ENCODE measurements around the gene CDRT15. TPM values are rescaled to one million over a fixed set of nuclear protein-coding genes. Genes with fewer than 3 reads are reported as not detected.
"Not testable (repeated sequence)": the region's sequence is repeated elsewhere in the genome, so short reads cannot be mapped to it uniquely, and the experiment has no call there.

The CDRT15 gene
- total RNA-seq, 1 experiment from 2014 or later = not detected

- TF ChIP-seq EZH2 (IDR thresholded peaks at IDR 0.05; ENCODE audit: low read length, unreplicated experiment) = no peak
- no peak for TF ChIP-seq EZH2phosphoT487 (IDR thresholded peaks at IDR 0.05; ENCODE audit: borderline replicate concordance, low read length)
- TF ChIP-seq CTCF (conservative IDR thresholded peaks at IDR 0.05; ENCODE audit: low read depth, low read length) = no peak
- CTCF ChIA-PET = no interaction called here
These were observed 8.3 kb upstream of the CDRT15 start for GRCh38 chr17:14245002-14245401.

GRCh38 chr17:14239271-14239670 lies 2.6 kb upstream of the CDRT15 start:
- H3K9me3 ChIP-seq (ENCODE audit: low read length); H3K36me3 ChIP-seq (ENCODE audit: low read depth, low read length); H3K9ac ChIP-seq (ENCODE audit: low read length); H4K20me1 ChIP-seq (ENCODE audit: low read length); H3F3A ChIP-seq (ENCODE audit: low read length, unreplicated experiment); H3K4me2 ChIP-seq (ENCODE audit: low read length); CTCF ChIA-PET; H3K4me1 ChIP-seq (ENCODE audit: insufficient read depth, low read length); H3K27ac ChIP-seq (ENCODE audit: low read length); H2AFZ ChIP-seq (ENCODE audit: low read length); POLR2A ChIA-PET (ENCODE audit: unreplicated experiment); DNase-seq; H3K27me3 ChIP-seq (ENCODE audit: low read length); ATAC-seq; H3K79me2 ChIP-seq (ENCODE audit: low read length); BruUV-seq (replicated peaks); H3K9me2 ChIP-seq (replicated peaks; ENCODE audit: low read length); intact Hi-C loops (cut with micrococcal nuclease); H3K4me3 ChIP-seq (ENCODE audit: low read length): not testable (repeated sequence)

More at GRCh38 chr17:14245002-14245401, 8.3 kb upstream of the CDRT15 start:
- no peak for ATAC-seq
- H3K4me2 ChIP-seq (ENCODE audit: low read length) = no peak overlapping the region
- H2AFZ ChIP-seq (ENCODE audit: low read length) = no peak overlapping the region
- BruUV-seq (replicated peaks) = no TSS peak
- H3K79me2 ChIP-seq (ENCODE audit: low read length) = no peaks in the 10 kb centered on the region
- H3K27me3 ChIP-seq (ENCODE audit: low read length) = peaks cover 50% of the 10 kb centered on the region
- no peak overlapping the region for H3K9ac ChIP-seq (ENCODE audit: low read length)
- H3K27ac ChIP-seq (ENCODE audit: low read length) = no peak overlapping the region
- H3K4me1 ChIP-seq (ENCODE audit: insufficient read depth, low read length) = no peaks in the 10 kb centered on the region
- intact Hi-C loops (cut with micrococcal nuclease) = no loop called here
- no peaks in the 10 kb centered on the region for H3K36me3 ChIP-seq (ENCODE audit: low read depth, low read length)
- H3F3A ChIP-seq (ENCODE audit: low read length, unreplicated experiment) = no peaks in the 10 kb centered on the region
- H3K9me2 ChIP-seq (replicated peaks; ENCODE audit: low read length) = no peaks in the 10 kb centered on the region
- POLR2A ChIA-PET (ENCODE audit: unreplicated experiment) = no interaction called here
- no peaks in the 10 kb centered on the region for H4K20me1 ChIP-seq (ENCODE audit: low read length)
- H3K9me3 ChIP-seq (ENCODE audit: low read length) = no peaks in the 10 kb centered on the region
- no peak for DNase-seq
- H3K4me3 ChIP-seq (ENCODE audit: low read length) = no peak overlapping the region

GRCh38 chr17:14236032-14236431 lies 630 bp downstream of the CDRT15 start:
- H3K36me3 ChIP-seq (ENCODE audit: low read depth, low read length); H3K27me3 ChIP-seq (ENCODE audit: low read length); H3K27ac ChIP-seq (ENCODE audit: low read length); H3K79me2 ChIP-seq (ENCODE audit: low read length); DNase-seq; H3K4me2 ChIP-seq (ENCODE audit: low read length); H3F3A ChIP-seq (ENCODE audit: low read length, unreplicated experiment); H3K9me2 ChIP-seq (replicated peaks; ENCODE audit: low read length); H3K4me1 ChIP-seq (ENCODE audit: insufficient read depth, low read length); intact Hi-C loops (cut with micrococcal nuclease); CTCF ChIA-PET; ATAC-seq; H3K9ac ChIP-seq (ENCODE audit: low read length); H4K20me1 ChIP-seq (ENCODE audit: low read length); H2AFZ ChIP-seq (ENCODE audit: low read length); H3K9me3 ChIP-seq (ENCODE audit: low read length); H3K4me3 ChIP-seq (ENCODE audit: low read length); POLR2A ChIA-PET (ENCODE audit: unreplicated experiment); BruUV-seq (replicated peaks): not testable (repeated sequence)

- H3K27ac ChIP-seq (ENCODE audit: low read length); H3K4me2 ChIP-seq (ENCODE audit: low read length); H3K9me2 ChIP-seq (replicated peaks; ENCODE audit: low read length); H3K4me3 ChIP-seq (ENCODE audit: low read length); H3K4me1 ChIP-seq (ENCODE audit: insufficient read depth, low read length); H3F3A ChIP-seq (ENCODE audit: low read length, unreplicated experiment); H3K9ac ChIP-seq (ENCODE audit: low read length); BruUV-seq (replicated peaks); intact Hi-C loops (cut with micrococcal nuclease); H3K27me3 ChIP-seq (ENCODE audit: low read length); CTCF ChIA-PET; ATAC-seq; POLR2A ChIA-PET (ENCODE audit: unreplicated experiment); H2AFZ ChIP-seq (ENCODE audit: low read length); H4K20me1 ChIP-seq (ENCODE audit: low read length); H3K79me2 ChIP-seq (ENCODE audit: low read length); DNase-seq; H3K36me3 ChIP-seq (ENCODE audit: low read depth, low read length); H3K9me3 ChIP-seq (ENCODE audit: low read length): not testable (repeated sequence)
These were observed 1.6 kb downstream of the CDRT15 start for GRCh38 chr17:14235047-14235446.

GRCh38 chr17:14231187-14231586 lies 5.5 kb downstream of the CDRT15 start:
- H2AFZ ChIP-seq (ENCODE audit: low read length); H3K4me1 ChIP-seq (ENCODE audit: insufficient read depth, low read length); POLR2A ChIA-PET (ENCODE audit: unreplicated experiment); H3K27ac ChIP-seq (ENCODE audit: low read length); H4K20me1 ChIP-seq (ENCODE audit: low read length); ATAC-seq; H3K27me3 ChIP-seq (ENCODE audit: low read length); H3K9ac ChIP-seq (ENCODE audit: low read length); H3K79me2 ChIP-seq (ENCODE audit: low read length); intact Hi-C loops (cut with micrococcal nuclease); H3K36me3 ChIP-seq (ENCODE audit: low read depth, low read length); DNase-seq; BruUV-seq (replicated peaks); H3K9me3 ChIP-seq (ENCODE audit: low read length); CTCF ChIA-PET; H3F3A ChIP-seq (ENCODE audit: low read length, unreplicated experiment); H3K4me2 ChIP-seq (ENCODE audit: low read length); H3K9me2 ChIP-seq (replicated peaks; ENCODE audit: low read length); H3K4me3 ChIP-seq (ENCODE audit: low read length): not testable (repeated sequence)
